H9 (cell line): Measurements from ENCODE around the gene PARP6. TPM values are rescaled to one million over a fixed set of nuclear protein-coding genes. Genes with fewer than 3 reads are reported as not detected.

Source experiments
- DNase-seq: peaks from one replicate; pipeline ENCODE4 v3.0.0-alpha.2; 2017
- H2AFZ ChIP-seq: one replicate; pipeline ENCODE4 v1.6.1; 2013; ENCODE audit warnings: mild to moderate bottlenecking, low read length, control low read depth, moderate library complexity
- H2AK5ac ChIP-seq: 2 replicates; pipeline ENCODE4 v1.6.1; 2013; ENCODE audit warnings: low read length, control low read depth, mixed read lengths; ENCODE audit not compliant: insufficient read length
- H2BK120ac ChIP-seq: one replicate; pipeline ENCODE4 v1.6.1; 2013; ENCODE audit warnings: low read depth, mild to moderate bottlenecking, low read length, control low read depth, inconsistent platforms; ENCODE audit not compliant: poor library complexity, severe bottlenecking
- H2BK12ac ChIP-seq: 2 replicates; pipeline ENCODE4 v1.6.1; 2013; ENCODE audit warnings: low read length, control low read depth, mixed read lengths, low read depth; ENCODE audit not compliant: insufficient read length
- H2BK15ac ChIP-seq: 2 replicates; pipeline ENCODE4 v1.6.1; 2013; ENCODE audit warnings: low read depth, low read length, control low read depth
- H2BK20ac ChIP-seq: one replicate; pipeline ENCODE4 v1.6.1; 2013; ENCODE audit warnings: low read depth, mild to moderate bottlenecking, low read length, control low read depth, inconsistent platforms; ENCODE audit not compliant: poor library complexity, severe bottlenecking
- H2BK5ac ChIP-seq: 2 replicates; pipeline ENCODE4 v1.6.1; 2013; ENCODE audit warnings: low read length, control low read depth, mixed read lengths; ENCODE audit not compliant: insufficient read length
- H3K14ac ChIP-seq: 2 replicates; pipeline ENCODE4 v1.6.1; 2013; ENCODE audit warnings: low read length, control low read depth; ENCODE audit not compliant: insufficient read depth
- H3K18ac ChIP-seq: 2 replicates; pipeline ENCODE4 v1.6.1; 2013; ENCODE audit warnings: low read depth, mild to moderate bottlenecking, mixed read lengths, low read length, control low read depth; ENCODE audit not compliant: insufficient read length
- H3K23ac ChIP-seq: 2 replicates; pipeline ENCODE4 v1.6.1; 2013; ENCODE audit warnings: low read length, control low read depth, mixed read lengths, low read depth; ENCODE audit not compliant: insufficient read length
- H3K23me2 ChIP-seq: 2 replicates; pipeline ENCODE4 v1.6.1; 2013; ENCODE audit warnings: low read depth, mild to moderate bottlenecking, mixed read lengths, low read length, control low read depth; ENCODE audit not compliant: insufficient read length, poor library complexity, severe bottlenecking
- H3K27ac ChIP-seq: 2 replicates; pipeline ENCODE4 v1.5.1; 2013; ENCODE audit warnings: low read length, control low read depth, mixed read lengths, low read depth; ENCODE audit not compliant: insufficient read length
- H3K27me3 ChIP-seq: 2 replicates; pipeline ENCODE4 v1.6.1; 2013; ENCODE audit warnings: low read length, control low read depth, inconsistent platforms; ENCODE audit not compliant: insufficient read depth
- H3K4ac ChIP-seq: 2 replicates; pipeline ENCODE4 v1.6.1; 2013; ENCODE audit warnings: low read depth, mild to moderate bottlenecking, control low read depth, inconsistent platforms, low read length, moderate library complexity
- H3K4me1 ChIP-seq: 2 replicates; pipeline ENCODE4 v1.6.1; 2013; ENCODE audit warnings: low read length, control low read depth, inconsistent platforms; ENCODE audit not compliant: insufficient read depth
- H3K4me2 ChIP-seq: 2 replicates; pipeline ENCODE4 v1.6.1; 2013; ENCODE audit warnings: low read length, control low read depth, mixed read lengths; ENCODE audit not compliant: insufficient read length, insufficient read depth
- H3K56ac ChIP-seq: 2 replicates; pipeline ENCODE4 v1.6.1; 2013; ENCODE audit warnings: low read depth, mild to moderate bottlenecking, mixed read lengths, low read length, control low read depth; ENCODE audit not compliant: insufficient read length
- H3K79me1 ChIP-seq: 2 replicates; pipeline ENCODE4 v1.6.1; 2013; ENCODE audit warnings: low read depth, mild to moderate bottlenecking, moderate library complexity, low read length, control low read depth, inconsistent platforms; ENCODE audit not compliant: insufficient read depth, poor library complexity, severe bottlenecking
- H3K79me2 ChIP-seq: 2 replicates; pipeline ENCODE4 v1.6.1; 2013; ENCODE audit warnings: low read length, control low read depth, inconsistent platforms; ENCODE audit not compliant: insufficient read depth
- H3K9ac ChIP-seq: 2 replicates; pipeline ENCODE4 v1.6.1; 2013; ENCODE audit warnings: low read length, control low read depth, mixed read lengths; ENCODE audit not compliant: insufficient read length; ENCODE audit errors: extremely low read depth
- H3K9me3 ChIP-seq: one replicate; pipeline ENCODE4 v1.6.1; 2013; ENCODE audit warnings: low read depth, low read length, inconsistent platforms; ENCODE audit not compliant: control insufficient read depth
- H3T11ph ChIP-seq: one replicate; pipeline ENCODE4 v1.6.1; 2013; ENCODE audit warnings: mild to moderate bottlenecking, low read length, control low read depth, inconsistent platforms
- H4K20me1 ChIP-seq: one replicate; pipeline ENCODE4 v1.6.1; 2013; ENCODE audit not compliant: control insufficient read depth, insufficient read length, insufficient read depth
- H4K5ac ChIP-seq: 2 replicates; pipeline ENCODE4 v1.6.1; 2013; ENCODE audit warnings: low read depth, mild to moderate bottlenecking, mixed read lengths, low read length, control low read depth; ENCODE audit not compliant: insufficient read length
- H4K8ac ChIP-seq: replicated peaks from 2 replicates; pipeline ENCODE4 v1.6.1; 2013; ENCODE audit warnings: low read length, control low read depth, mixed read lengths, low read depth; ENCODE audit not compliant: insufficient read length
- H4K91ac ChIP-seq: 2 replicates; pipeline ENCODE4 v1.6.1; 2013; ENCODE audit warnings: low read depth, mild to moderate bottlenecking, moderate library complexity, mixed read lengths, low read length, control low read depth; ENCODE audit not compliant: insufficient read length
- H3K27ac Mint-ChIP-seq, 3 experiments: 2 replicates in 2 of 3; 3 replicates in 1 of 3; pipeline ENCODE4 v1.8.0; 2020 to 2021; ENCODE audit warnings: mixed read lengths in 3 of 3, mild to moderate bottlenecking in 1 of 3, moderate library complexity in 1 of 3
- H3K27me3 Mint-ChIP-seq: 2 replicates; pipeline ENCODE4 v1.8.0; 2021; ENCODE audit warnings: low read depth, mild to moderate bottlenecking, moderate library complexity, mixed read lengths
- H3K36me3 Mint-ChIP-seq, 3 experiments: 2 replicates in 2 of 3; 3 replicates in 1 of 3; pipeline ENCODE4 v1.8.0; 2020 to 2021; ENCODE audit warnings: low read depth in 3 of 3, mixed read lengths in 3 of 3; ENCODE audit not compliant: insufficient read depth in 1 of 3
- H3K4me1 Mint-ChIP-seq, 2 experiments: 2 replicates each; pipeline ENCODE4 v1.8.0; 2020; ENCODE audit warnings: mixed read lengths in 2 of 2
- H3K4me3 Mint-ChIP-seq, 2 experiments: 2 replicates in 1 of 2; 3 replicates in 1 of 2; pipeline ENCODE4 v1.8.0; 2020 to 2021; ENCODE audit warnings: mild to moderate bottlenecking in 2 of 2, mixed read lengths in 2 of 2, moderate library complexity in 1 of 2
- H3K9me3 Mint-ChIP-seq, 2 experiments: 2 replicates in 1 of 2; 3 replicates in 1 of 2; pipeline ENCODE4 v1.8.0; 2020; ENCODE audit warnings: mild to moderate bottlenecking in 2 of 2, mixed read lengths in 2 of 2, moderate library complexity in 1 of 2
- CTCF ChIP-seq: fragments of 200-600 bp; sonication (generic); conservative IDR thresholded peaks from 3 replicates; pipeline ENCODE4 v1.8.0; 2021; ENCODE audit warnings: antibody characterized with exemption, mild to moderate bottlenecking
- WGBS: extraction: QIAGEN DNeasy Blood & Tissue Kit; methylation state at CpG from one replicate; pipeline ENCODE4 v1.1.7; 2013; ENCODE audit warnings: missing lambda C conversion rate, low lambda C conversion rate, mixed read lengths; ENCODE audit not compliant: insufficient read length; ENCODE audit errors: extremely low coverage; 5-methylcytosine and 5-hydroxymethylcytosine counted together
- total RNA-seq: library from RNA; stranded (reverse); gene quantifications from 2 replicates; pipeline ENCODE4 v1.2.1, GENCODE V29; 2021

PARP6 gene
- total RNA-seq, 1 experiment from 2014 or later, result 54.4 TPM

GRCh38 chr15:72227720-72228119, 44.6 kb downstream of the PARP6 start:
- no peak overlapping the region for H3K27ac ChIP-seq
- peaks cover 57 to 64% of the 10 kb centered on the region in 2 experiments for H3K4me1 Mint-ChIP-seq

More at GRCh38 chr15:72227720-72228119, 44.6 kb downstream of the PARP6 start:
- no peak overlapping the region for H4K91ac ChIP-seq
- TF ChIP-seq CTCF, result no peak
- Mint-ChIP-seq H3K27ac (no peak overlapping the region), H3K36me3 (peaks cover 14 to 43% (median 27%) of the 10 kb centered on the region in 3 experiments; a peak in 6 of 7 replicates), H3K9me3 (no peaks in the 10 kb centered on the region; a peak in 2 of 5 replicates), H3K27me3 (peaks cover 7% of the 10 kb centered on the region), H3K4me3 (peak overlapping the region; percentile 44 to 97)
- peaks cover 24% of the 10 kb centered on the region for H3K23me2 ChIP-seq
- no peak overlapping the region for H2BK120ac ChIP-seq
- H2BK5ac ChIP-seq, result no peak overlapping the region
- H3K4me1 ChIP-seq, result peaks cover 13% of the 10 kb centered on the region; the same call in 1 of the 2 replicates
- no CpG with 5 or more reads among the region's 4 CpGs for whole genome bisulfite sequencing
- H2BK12ac ChIP-seq, result no peak overlapping the region
- peaks cover 63% of the 10 kb centered on the region; the same call in 1 of the 2 replicates for H3K79me2 ChIP-seq
- H4K5ac ChIP-seq, result no peak overlapping the region
- no peak overlapping the region for H2AK5ac ChIP-seq
- no peak overlapping the region for H2BK15ac ChIP-seq
- H2AFZ ChIP-seq, result no peak overlapping the region
- DNase-seq, result no peak
- no peak overlapping the region for H4K8ac ChIP-seq
- peaks cover 9% of the 10 kb centered on the region for H3K79me1 ChIP-seq
- H3K56ac ChIP-seq, result no peak overlapping the region
- H3K9ac ChIP-seq, result no peak overlapping the region
- H3K18ac ChIP-seq, result no peak overlapping the region
- no peak overlapping the region for H3T11ph ChIP-seq
- H3K23ac ChIP-seq, result no peak overlapping the region
- H3K4ac ChIP-seq, result no peak overlapping the region
- H3K9me3 ChIP-seq, result no peaks in the 10 kb centered on the region
- H2BK20ac ChIP-seq, result no peak overlapping the region
- H4K20me1 ChIP-seq, result no peaks in the 10 kb centered on the region
- H3K27me3 ChIP-seq, result no peaks in the 10 kb centered on the region
- H3K14ac ChIP-seq, result no peak overlapping the region
- no peak overlapping the region for H3K4me2 ChIP-seq
